ENCODE data around the gene AHR. TPM values are rescaled to one million over a fixed set of nuclear protein-coding genes. Genes with fewer than 3 reads are reported as not detected.

Gene AHR
- total and polyA plus RNA-seq, 10 donors, result 7.4 to 95.9 (median 71.3) TPM

DNA sequence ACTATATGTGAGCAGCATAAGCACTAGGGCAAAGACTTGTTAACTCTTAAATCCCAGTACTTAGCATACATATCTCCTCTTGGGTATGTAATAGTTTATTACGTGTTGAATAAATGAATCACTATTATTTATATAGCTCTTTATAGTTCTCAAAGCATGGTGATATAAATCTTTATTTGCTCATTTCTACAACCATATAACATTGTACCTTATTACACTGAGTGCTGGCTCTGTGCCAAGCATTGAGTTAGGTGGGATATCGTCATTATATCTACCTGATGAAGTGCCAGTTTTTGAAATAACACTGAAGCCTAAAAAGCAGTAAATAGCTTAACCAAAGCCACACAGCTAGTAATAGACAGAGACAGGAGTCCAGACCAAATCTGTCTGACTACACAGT lies 27.9 kb downstream of the AHR start:
- Histone ChIP-seq H3K4me3 (no peak overlapping the region), H3K4me1 (peaks cover 0 to 8% (median 0%) of the 10 kb centered on the region in 6 donors), H3K27ac (no peak overlapping the region), H3K36me3 (peaks cover 0 to 78% (median 23%) of the 10 kb centered on the region in 6 donors), H3K27me3 (replicated peaks in 1 of 7) (no peaks in the 10 kb centered on the region), H3K9me3 (no peaks in the 10 kb centered on the region)
- DNase-seq, result no peak
- 85 to 94% (median 92%) methylated on average over 2 of the region's 2 CpGs for WGBS, 5 donors
- TF ChIP-seq, protein P1, sequence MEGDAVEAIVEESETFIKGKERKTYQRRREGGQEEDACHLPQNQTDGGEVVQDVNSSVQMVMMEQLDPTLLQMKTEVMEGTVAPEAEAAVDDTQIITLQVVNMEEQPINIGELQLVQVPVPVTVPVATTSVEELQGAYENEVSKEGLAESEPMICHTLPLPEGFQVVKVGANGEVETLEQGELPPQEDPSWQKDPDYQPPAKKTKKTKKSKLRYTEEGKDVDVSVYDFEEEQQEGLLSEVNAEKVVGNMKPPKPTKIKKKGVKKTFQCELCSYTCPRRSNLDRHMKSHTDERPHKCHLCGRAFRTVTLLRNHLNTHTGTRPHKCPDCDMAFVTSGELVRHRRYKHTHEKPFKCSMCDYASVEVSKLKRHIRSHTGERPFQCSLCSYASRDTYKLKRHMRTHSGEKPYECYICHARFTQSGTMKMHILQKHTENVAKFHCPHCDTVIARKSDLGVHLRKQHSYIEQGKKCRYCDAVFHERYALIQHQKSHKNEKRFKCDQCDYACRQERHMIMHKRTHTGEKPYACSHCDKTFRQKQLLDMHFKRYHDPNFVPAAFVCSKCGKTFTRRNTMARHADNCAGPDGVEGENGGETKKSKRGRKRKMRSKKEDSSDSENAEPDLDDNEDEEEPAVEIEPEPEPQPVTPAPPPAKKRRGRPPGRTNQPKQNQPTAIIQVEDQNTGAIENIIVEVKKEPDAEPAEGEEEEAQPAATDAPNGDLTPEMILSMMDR (IDR thresholded peaks at IDR 0.05 in 8 of 11, conservative IDR thresholded peaks at IDR 0.05 in 3 of 11), result no peak
- TF ChIP-seq POLR2A (IDR thresholded peaks at IDR 0.05) (no peak), POLR2AphosphoS5 (IDR thresholded peaks at IDR 0.05) (no peak)
- intact Hi-C loops (cut with DNase I; ENCODE audit: low total_unique reads), result no loop called here

DNA sequence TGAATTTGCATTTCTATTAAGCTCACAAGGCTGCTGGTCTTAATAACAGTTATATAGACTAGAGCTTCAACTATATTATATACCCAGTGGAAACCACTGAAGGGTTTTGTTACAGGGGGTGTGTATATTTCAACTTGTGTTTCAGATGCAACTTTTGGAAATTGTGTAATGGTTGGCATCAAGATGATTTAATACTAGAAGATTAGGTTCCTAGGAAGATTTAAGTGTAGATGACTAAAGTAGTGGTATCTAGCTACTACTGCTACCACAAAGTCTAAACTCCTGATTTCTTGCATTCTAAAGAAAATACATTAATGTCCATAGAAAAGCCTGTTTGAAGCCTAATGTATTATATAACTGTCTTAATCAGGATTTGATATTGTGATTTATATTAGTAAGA lies 30.2 kb downstream of the AHR start:
- Histone ChIP-seq H3K27me3 (replicated peaks in 1 of 7) (no peaks in the 10 kb centered on the region), H3K4me1 (peaks cover 0 to 3% (median 0%) of the 10 kb centered on the region in 6 donors), H3K9me3 (no peaks in the 10 kb centered on the region), H3K27ac (no peak overlapping the region), H3K4me3 (no peak overlapping the region), H3K36me3 (peaks cover 0 to 86% (median 21%) of the 10 kb centered on the region in 6 donors)
- intact Hi-C loops (cut with DNase I; ENCODE audit: low total_unique reads), result no loop called here
- no peak for DNase-seq
- TF ChIP-seq, protein P1 (IDR thresholded peaks at IDR 0.05 in 8 of 11, conservative IDR thresholded peaks at IDR 0.05 in 3 of 11), result no peak
- no peak for TF ChIP-seq POLR2AphosphoS5 (IDR thresholded peaks at IDR 0.05)
- no peak for TF ChIP-seq POLR2A (IDR thresholded peaks at IDR 0.05)

DNA sequence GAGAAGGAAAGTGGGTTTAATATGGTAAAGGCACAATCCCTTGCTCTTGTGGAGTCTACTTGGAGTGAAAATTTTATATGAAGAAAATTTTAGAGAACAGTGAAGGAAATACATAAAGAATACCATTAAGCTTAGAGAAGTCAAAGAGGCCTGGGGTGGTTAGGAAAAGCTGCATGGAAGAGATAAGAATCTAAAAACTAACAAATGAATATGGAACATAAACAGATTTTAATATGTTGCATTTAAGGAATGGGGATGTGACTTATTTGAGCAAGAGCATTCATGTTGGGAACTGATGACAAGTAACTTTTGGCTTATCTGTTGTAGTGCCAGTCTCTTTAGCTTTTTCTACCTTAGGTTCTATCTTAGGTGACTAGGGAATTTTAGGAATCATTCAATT lies 31.0 kb downstream of the AHR start:
- intact Hi-C loops (cut with DNase I; ENCODE audit: low total_unique reads), result no loop called here
- H3K36me3 ChIP-seq, result peaks cover 0 to 86% (median 29%) of the 10 kb centered on the region in 6 donors
- TF ChIP-seq POLR2AphosphoS5 (IDR thresholded peaks at IDR 0.05), result no peak
- TF ChIP-seq POLR2A (IDR thresholded peaks at IDR 0.05), result no peak
- TF ChIP-seq, protein P1 (IDR thresholded peaks at IDR 0.05 in 8 of 11, conservative IDR thresholded peaks at IDR 0.05 in 3 of 11), result no peak
- H3K27ac ChIP-seq, result no peak overlapping the region
- no peaks in the 10 kb centered on the region for H3K27me3 ChIP-seq (replicated peaks in 1 of 7)
- no peak for DNase-seq
- H3K4me3 ChIP-seq, result no peak overlapping the region
- peaks cover 0 to 3% (median 0%) of the 10 kb centered on the region in 6 donors for H3K4me1 ChIP-seq
- no peaks in the 10 kb centered on the region for H3K9me3 ChIP-seq

DNA sequence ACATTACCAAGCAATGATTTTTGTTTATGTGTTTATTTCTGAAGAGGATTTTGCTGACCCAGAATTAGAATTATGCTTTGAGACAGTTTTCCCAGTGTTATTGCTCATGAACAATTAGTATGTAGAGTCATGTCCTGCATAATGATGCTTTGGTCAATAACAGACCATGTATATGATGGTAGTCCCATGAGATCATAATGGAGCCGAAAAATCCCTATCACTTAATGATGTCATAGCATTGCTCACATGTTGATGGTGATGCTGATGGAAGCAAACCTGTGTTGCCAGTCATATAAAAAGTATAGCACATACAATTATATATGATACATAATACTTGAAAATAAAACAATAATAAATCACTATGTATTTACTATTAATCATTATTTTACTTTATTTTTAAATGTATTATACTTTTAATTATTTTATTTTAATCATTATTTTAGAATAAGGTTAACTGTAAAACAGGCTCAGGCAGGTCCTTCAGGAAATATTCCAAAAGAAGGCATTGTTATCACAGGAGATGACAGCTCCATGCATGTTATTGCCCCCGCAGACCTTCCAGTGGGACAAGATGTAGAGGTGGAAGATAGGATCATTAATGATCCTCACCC lies 33.5 kb downstream of the AHR start:
- H3K36me3 ChIP-seq, result peaks cover 0 to 91% (median 40%) of the 10 kb centered on the region in 6 donors
- no peak for DNase-seq
- WGBS, 5 donors, result 88 to 99% (median 94%) methylated on average over 2 of the region's 2 CpGs
- peaks cover 0 to 3% (median 0%) of the 10 kb centered on the region in 6 donors for H3K4me1 ChIP-seq
- intact Hi-C loops (cut with DNase I; ENCODE audit: low total_unique reads), result no loop called here
- H3K27ac ChIP-seq, result no peak overlapping the region
- TF ChIP-seq, protein P1 (IDR thresholded peaks at IDR 0.05 in 8 of 11, conservative IDR thresholded peaks at IDR 0.05 in 3 of 11), result no peak
- TF ChIP-seq POLR2AphosphoS5 (IDR thresholded peaks at IDR 0.05) (no peak), POLR2A (IDR thresholded peaks at IDR 0.05) (no peak)
- H3K9me3 ChIP-seq, result no peaks in the 10 kb centered on the region
- H3K27me3 ChIP-seq (replicated peaks in 1 of 7), result no peaks in the 10 kb centered on the region
- no peak overlapping the region for H3K4me3 ChIP-seq
